Cerebellar nuclear complex (tissue), 1 donor: ENCODE measurements around the gene NLRP11.

ENCODE experiments used
- DNase-seq, 2 experiments: peaks; one replicate each; lab custom pipeline; 2025; lab: John Stamatoyannopoulos, UW

Gene NLRP11

DNA sequence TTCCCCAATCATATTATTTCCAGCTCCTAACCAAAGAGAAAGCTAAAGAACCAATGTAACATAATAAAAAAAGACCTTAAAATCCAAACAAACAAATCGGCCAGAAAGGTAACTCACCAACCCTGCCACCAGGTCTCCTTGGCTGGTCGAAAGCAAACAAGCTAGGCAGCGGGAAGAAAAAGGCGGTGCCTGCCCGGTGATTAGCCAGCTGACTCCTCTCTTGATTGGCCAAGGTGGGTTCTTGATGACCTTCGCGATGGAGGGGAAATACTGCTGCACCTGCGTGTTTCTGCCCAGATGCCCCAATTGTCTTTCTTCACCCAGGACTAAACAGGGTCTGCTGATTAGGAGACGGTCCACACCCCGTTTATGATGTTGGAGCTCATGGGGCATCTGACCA, at the start of gene NLRP11:
Gene NLRP11 (minus strand): TSS at position 154 of the 400 bp plus-strand sequence. CDS start 13,825 bp downstream, outside the sequence.
- no peak for DNase-seq

GRCh38 chr19:55877211-55877610, 45.4 kb upstream of the NLRP11 start:
- DNase-seq = no peak

- no peak for DNase-seq
Measured at GRCh38 chr19:55870736-55871135, 38.9 kb upstream of the NLRP11 start.

DNA sequence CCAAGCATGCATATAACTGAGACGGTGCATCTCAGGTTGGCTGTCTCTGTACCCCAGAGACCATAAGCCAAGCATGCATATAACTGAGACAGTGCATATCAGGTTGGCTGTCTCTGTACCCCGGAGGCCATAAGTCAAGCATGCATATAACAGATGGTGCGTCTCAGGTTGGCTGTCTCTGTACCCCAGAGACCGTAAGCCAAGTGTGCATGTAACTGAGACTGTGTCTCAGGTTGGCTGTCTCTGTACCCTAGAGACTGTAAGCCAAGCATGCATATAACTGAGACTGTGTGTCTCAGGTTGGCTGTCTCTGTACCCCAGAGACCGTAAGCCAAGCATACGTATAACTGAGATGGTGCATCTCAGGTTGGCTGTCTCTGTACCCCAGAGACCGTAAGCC, 35.3 kb upstream of the NLRP11 start:
- DNase-seq = no peak

DNA sequence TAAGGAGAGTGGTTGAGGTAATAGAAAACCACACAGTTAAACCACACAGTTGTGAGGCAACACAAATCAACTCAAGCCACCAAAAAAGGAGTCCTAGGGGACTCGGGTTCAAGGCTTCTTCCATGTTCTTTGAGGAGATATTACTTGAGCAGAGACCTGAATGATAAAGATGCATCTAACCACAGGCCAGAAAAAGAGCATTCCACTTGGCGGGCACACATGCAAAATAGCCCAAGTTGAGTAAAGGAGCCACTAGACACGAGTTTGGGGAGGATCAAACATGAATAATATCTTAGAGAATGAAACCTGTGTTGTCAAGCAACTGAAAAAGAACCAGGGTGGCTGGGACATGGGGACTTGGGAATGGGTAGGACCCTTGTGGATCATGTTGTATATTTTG, 34.7 kb upstream of the NLRP11 start:
- DNase-seq = no peak

DNA sequence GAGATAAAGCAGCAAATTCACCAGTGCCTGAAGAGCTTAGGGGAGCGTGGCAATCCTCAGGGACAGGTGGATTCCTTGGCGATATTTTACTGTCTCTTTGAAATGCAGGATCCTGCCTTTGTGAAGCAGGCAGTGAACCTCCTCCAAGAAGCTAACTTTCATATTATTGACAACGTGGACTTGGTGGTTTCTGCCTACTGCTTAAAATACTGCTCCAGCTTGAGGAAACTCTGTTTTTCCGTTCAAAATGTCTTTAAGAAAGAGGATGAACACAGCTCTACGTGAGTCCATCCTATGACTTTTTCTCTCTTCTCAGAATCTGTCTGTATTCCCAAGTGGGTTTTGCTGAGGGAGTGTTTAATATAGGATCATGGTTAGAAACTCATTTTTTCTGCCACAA, 27.2 kb upstream of the NLRP11 start:
- no peak for DNase-seq

DNA sequence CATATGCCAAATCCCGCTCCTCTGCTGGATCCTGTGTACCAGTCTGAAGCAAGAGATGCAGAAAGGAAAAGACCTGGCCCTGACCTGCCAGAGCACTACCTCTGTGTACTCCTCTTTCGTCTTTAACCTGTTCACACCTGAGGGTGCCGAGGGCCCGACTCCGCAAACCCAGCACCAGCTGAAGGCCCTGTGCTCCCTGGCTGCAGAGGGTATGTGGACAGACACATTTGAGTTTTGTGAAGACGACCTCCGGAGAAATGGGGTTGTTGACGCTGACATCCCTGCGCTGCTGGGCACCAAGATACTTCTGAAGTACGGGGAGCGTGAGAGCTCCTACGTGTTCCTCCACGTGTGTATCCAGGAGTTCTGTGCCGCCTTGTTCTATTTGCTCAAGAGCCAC, 26.6 kb upstream of the NLRP11 start:
- no peak for DNase-seq

DNA sequence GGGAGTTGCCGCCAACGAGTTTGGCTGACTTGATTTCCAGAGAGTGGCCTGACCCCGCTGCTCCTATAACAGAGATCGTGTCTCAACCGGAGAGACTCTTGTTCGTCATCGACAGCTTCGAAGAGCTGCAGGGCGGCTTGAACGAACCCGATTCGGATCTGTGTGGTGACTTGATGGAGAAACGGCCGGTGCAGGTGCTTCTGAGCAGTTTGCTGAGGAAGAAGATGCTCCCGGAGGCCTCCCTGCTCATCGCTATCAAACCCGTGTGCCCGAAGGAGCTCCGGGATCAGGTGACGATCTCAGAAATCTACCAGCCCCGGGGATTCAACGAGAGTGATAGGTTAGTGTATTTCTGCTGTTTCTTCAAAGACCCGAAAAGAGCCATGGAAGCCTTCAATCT, 26.2 kb upstream of the NLRP11 start:
- no peak for DNase-seq

DNA sequence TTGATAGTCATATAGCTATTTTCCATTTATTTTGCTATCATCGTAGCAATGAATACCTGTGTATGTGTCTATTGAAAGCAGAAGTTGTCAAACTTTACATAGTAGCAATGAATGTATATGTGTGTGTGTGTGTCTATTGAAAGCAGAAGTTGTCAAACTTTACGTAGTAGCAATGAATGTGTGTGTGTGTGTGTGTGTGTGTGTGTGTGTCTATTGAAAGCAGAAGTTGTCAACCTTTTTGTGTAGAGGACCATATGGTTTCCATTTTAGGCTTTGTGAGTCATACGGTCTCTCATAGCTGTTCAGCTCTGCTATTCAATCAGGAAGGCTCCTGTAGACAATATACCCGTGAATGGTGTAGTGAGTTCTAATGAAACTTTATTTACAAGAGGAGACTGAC, 25.4 kb upstream of the NLRP11 start:
- no peak for DNase-seq

DNA sequence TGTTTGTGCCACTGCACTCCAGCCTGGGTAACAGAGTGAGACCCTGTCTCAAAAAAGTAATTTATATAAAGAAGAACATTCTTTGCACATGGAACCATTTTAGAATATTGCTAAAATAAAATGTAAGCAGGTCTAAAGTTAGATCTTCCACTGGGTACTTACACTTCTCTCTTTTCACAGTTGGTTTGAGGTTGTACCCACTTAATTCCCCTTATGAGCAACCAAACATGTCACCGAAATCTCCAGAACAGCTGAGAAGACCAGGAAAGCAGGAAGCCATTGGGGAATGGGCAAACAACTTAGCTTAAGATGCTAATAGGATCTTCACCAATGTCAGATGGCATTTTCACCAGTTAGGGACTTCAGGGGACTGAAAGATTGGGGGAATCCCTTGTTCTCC, 23.4 kb upstream of the NLRP11 start:
- DNase-seq = no peak

DNA sequence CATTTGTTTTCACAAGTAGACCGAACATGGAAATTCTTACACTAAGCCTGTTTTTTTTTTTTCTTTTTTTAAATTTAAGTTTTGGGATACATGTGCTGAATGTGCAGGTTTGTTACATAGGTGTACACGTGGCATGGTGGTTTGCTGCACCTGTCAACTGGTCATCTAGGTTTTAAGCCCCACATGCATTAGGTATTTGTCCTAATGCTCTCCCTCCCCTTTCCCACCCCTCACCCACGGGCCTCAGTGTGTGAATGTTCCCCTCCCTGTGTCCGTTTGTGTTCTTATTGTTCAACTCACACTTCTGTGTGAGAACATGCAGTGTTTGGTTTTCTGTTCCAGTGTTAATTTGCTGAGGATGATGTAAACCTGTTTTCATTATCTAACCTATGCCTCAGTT, 7.1 kb upstream of the NLRP11 start:
- DNase-seq = no peak

DNA sequence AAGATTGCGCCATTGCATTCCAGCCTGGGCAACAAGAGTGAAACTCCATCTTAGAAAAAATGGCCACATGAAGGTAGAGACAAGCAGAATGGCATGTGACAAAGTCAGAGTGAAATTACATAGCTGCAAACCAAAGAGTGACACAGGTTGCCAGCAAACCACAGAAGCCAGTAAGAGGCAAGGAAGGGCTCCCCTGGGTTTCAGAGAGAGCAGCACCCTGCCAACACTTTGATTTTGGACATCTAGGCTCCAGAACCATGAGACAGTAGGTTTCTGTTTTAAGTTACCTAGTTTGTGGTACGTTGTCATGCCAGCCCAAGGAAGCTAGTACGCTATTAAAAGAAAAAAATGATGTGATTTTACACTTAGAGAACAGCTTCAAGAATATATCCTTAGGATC, 6.5 kb upstream of the NLRP11 start:
- no peak for DNase-seq

GRCh38 chr19:55836340-55836739, 4.5 kb upstream of the NLRP11 start, which contains the start of gene NLRP4:
TSS of gene NLRP4 (plus strand) at chr19:55836540. CDS start at chr19:55852081, 15,541 bp downstream.
- no peak for DNase-seq

- no peak for DNase-seq
Measured at GRCh38 chr19:55832676-55833075, 877 bp upstream of the NLRP11 start.

DNA sequence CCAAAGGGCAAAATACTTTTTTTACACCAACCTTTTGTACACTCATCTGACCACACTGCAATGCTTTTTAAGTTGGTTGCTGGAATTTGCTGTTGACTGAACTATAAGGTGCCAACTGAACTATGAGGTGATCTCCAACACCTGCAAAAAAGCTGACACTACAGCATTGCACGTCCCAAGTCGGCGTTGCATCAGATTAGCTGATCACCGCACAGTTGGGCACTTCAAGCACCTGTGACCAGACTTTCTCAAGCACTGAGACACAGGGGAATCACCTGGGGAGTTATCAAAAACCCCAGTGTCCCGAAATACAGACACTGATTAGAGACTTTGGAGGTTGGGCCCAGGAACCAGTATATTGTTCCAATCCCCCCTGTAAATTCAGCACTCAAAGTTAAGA, 1.1 kb downstream of the NLRP11 start:
- no peak for DNase-seq

DNA sequence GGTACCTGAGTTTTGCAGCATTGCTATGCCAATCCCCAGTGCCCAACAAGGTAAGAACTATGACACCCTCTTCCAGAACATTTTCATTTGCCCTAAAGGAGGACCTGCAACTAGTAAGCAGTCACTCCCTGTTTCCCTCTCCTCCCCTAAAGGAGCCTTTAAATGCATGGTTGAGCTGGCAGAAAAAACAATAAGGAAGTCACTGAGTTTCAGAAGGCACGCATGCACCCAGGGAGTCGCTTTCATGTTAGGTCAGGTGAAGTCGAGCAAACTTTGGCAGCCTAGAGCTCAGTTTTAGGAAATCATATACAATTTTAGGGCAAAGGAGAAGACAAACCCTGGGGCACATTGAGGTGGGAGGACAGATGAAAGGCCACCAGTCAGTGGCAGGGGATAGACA, 11.8 kb downstream of the NLRP11 start:
- DNase-seq = no peak

DNA sequence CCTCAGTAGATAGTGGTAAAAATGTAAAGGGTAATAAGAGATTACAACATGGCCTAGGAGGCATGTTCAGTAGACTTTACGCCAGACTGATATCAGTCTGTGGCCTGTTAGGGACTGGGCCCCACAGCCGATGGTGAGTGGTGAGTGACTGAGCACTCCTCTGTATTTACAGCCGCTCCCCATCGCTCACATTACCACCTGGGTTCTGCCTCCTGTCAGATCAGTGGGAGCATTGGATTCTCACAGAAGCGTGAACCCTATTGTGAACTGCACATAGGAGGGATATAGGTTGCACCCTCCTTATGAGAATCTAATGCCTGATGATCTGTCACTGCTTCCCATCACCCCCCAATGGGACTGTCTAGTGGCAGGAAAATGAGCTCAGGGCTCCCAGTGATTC, 17.9 kb downstream of the NLRP11 start:
- DNase-seq = no peak

DNA sequence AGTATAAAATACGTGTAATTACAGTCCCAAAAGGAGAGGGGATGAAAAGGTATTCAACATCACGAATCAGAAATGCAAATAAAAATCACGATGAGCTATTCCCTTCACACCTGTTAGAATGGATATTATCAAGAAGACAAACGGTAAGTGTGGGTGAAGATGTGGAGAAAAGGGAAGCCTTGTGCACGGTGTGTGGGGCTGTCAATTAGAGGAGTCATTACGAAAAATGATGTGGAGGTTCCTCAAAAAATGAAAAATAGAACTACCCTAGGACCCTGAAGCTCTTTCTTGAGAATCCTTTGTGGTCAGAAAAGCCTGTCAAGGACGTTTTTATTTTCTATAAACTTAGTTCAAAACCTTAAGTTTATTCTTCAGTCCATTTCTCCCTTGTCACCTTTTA, 19.4 kb downstream of the NLRP11 start:
- no peak for DNase-seq

DNA sequence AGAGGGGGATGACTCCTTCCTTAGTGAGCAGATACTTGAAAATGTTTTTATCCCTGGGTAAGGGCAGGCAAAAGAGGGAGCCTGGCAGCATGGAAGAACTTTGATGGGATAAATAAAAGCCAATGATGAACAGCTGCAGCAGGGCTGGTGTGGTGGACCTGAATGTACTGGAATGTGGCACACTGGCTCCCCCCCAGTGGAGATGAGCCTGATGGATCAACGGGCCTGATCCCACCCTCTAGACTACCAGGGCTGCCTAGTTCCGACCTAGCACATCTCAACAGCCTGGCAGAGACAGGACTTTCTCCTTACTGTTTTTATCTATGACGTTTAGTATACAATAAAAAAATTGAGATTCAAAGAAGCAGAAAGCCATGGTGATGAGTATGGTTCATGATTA, 20.5 kb downstream of the NLRP11 start:
- DNase-seq = no peak

DNA sequence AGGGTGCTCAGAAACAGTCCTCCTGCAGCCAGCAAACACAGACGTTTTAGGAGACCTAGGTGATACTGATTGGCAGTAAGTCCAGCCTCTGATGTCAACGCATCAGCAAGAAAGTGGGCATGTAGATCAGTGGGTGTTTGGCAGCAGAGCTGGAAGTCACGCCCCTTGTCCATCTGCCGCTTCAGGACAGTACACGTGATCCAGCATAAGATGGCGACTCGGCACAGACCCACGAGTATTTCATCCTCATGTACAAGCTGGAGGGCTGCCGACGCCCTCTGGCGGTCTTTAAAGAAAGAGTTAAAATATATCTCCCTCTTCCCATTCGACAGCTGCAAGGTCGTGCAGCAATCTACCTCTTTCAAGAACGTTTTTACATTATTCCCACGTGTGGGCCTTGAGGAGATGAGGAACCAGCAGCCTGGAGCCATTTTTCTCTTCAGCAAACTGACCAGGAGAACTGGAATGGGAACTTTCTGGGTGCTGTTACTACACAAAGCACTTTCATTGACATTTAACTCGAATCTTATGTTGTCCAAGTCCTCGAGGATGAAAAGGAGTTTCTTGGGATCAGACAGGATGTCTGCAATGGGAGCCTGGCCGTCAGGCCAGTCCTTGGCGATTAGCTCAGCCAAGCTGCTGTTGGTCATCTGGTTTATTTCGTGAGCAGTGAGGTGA, 22.3 kb downstream of the NLRP11 start:
- DNase-seq = no peak

DNA sequence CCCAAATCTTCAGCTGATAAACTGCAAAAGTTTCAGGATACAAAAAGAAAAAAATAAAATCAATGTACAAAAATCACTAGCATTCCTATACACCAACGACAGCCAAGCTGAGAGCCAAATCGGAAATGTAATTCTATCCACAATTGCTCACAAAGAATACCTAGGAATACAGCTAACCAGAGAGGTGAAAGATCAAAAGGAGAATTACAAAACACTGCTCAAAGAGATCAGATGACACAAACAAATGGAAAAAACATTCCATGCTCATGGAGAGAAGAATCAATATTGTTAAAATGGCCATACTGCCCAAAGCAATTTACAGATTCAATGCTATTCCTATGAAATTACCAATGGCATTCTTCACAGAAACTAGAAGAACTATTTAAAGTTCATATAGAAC, 29.5 kb downstream of the NLRP11 start:
- no peak for DNase-seq

GRCh38 chr19:55801416-55801815, 30.4 kb downstream of the NLRP11 start:
- DNase-seq = no peak

- no peak for DNase-seq
Measured at GRCh38 chr19:55795021-55795420, 36.8 kb downstream of the NLRP11 start.

DNA sequence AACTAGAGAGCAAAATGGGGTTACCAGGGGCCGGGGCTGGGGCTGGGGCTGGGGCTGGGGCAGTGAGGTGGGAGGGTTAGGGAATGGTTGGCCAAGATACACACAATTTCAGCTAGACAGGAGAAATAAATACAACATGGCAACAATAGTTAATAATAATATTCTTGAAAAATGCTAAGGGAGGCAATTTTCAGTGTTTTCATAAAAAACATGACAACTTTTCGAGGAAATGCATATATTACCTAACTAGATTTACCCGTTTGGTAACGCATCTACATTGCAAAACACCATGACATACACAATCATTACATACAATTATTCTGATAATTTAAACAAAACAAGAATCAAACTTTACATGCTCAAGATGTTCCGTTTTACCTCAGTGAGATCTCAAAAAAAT, 50.7 kb downstream of the NLRP11 start:
- no peak for DNase-seq
